Placental epithelial cell (primary cell): ENCODE results near the gene CNIH1. TPM values are rescaled to one million over a fixed set of nuclear protein-coding genes. Genes with fewer than 3 reads are reported as not detected.

Source experiments
- total RNA-seq: library from RNA; depleted of rRNA; stranded (reverse); fragments of >200 nt; gene quantifications from 2 replicates; pipeline ENCODE4 v1.2.3, GENCODE V29; 2012

Gene CNIH1
- total RNA-seq, result 29.1 and 162 TPM in 2 replicates

GRCh38 chr14:54440873-54441868 lies at the start of gene CNIH1:
TSS of gene CNIH1 (minus strand) at chr14:54441374. CDS start at chr14:54441327, 47 bp downstream.

GRCh38 chr14:54488646-54489317 lies 47.6 kb upstream of the CNIH1 start, which contains the start of gene GMFB:
TSS of gene GMFB (minus strand) at chr14:54488980. CDS start at chr14:54488927, 53 bp downstream.

GRCh38 chr14:54396493-54397335 lies 44.5 kb downstream of the CNIH1 start, which contains the start of gene CDKN3:
TSS of gene CDKN3 (plus strand) at chr14:54397007. CDS start at chr14:54397069, 62 bp downstream.

Other genes starting within 250 kb of the CNIH1 start
- 5.1 and 20.6 TPM in 2 replicates for gene CDKN3, start 44.4 kb downstream of the CNIH1 start, total RNA-seq
- gene GMFB, start 47.6 kb upstream of the CNIH1 start, total RNA-seq, result 49.5 and 102 TPM in 2 replicates
- gene CGRRF1, start 68.5 kb upstream of the CNIH1 start, total RNA-seq, result 6.7 and 8.8 TPM in 2 replicates
- gene SAMD4A, start 125.8 kb upstream of the CNIH1 start, total RNA-seq, result 20.8 and 40.6 TPM in 2 replicates